Measurements from ENCODE around the gene NLRP5.
A peak's percentile ranks its signal among the peaks of the same experiment; 100 is the strongest.
"Not testable (repeated sequence)": the region's sequence is repeated elsewhere in the genome, so short reads cannot be mapped to it uniquely, and the experiment has no call there.

Gene NLRP5

GRCh38 chr19:56099638-56100539, 113.3 kb downstream of the NLRP5 start:
- no peak for DNase-seq

GRCh38 chr19:56101095-56101494, 114.5 kb downstream of the NLRP5 start:
- DNase-seq = no peak

DNA sequence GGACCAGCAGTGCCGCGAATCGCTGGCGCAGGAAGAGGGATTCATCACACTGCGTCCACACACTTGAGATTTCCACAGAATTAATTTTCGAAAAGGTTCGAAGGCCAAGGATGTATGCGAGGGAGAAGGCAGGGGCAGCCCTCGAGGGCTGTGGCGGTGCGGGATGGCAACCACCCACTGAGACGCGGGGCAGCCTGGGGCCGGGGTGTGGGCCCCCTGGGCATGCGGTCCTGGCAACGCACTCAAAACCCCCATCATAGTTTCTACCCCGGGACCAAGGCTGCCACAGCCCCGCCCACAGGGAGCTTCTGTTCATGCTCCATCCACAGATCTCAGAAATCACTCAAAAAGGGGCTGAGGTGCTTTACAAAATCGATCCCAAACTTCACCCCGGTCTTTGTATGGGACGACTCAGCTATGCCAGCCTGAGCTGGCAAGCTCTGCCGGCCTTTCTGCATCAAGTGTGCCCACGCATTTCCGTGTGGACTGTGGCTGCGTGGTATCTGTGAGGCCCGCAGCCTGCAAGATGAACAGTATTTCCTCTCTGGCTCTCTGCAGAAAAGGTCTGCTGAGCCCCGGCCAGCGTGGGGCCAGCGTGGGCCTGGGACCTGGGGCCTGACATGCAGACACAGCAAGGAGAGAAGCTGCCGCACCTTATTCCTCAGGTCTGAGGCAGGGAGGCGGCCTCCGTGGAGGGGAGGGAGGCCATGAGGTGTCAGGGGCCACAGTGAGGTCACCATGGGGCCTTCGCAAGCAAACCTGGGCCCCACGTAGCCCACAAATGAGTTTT, 115.4 kb downstream of the NLRP5 start:
- DNase-seq = no peak

GRCh38 chr19:56103027-56103614, 116.5 kb downstream of the NLRP5 start:
- DNase-seq = no peak

GRCh38 chr19:56104423-56104822, 117.8 kb downstream of the NLRP5 start:
- DNase-seq = no peak

GRCh38 chr19:56105090-56105701, 118.6 kb downstream of the NLRP5 start:
- peak; percentile 37 for DNase-seq

GRCh38 chr19:56105831-56106396, 119.3 kb downstream of the NLRP5 start:
- DNase-seq = not testable (repeated sequence)

DNA sequence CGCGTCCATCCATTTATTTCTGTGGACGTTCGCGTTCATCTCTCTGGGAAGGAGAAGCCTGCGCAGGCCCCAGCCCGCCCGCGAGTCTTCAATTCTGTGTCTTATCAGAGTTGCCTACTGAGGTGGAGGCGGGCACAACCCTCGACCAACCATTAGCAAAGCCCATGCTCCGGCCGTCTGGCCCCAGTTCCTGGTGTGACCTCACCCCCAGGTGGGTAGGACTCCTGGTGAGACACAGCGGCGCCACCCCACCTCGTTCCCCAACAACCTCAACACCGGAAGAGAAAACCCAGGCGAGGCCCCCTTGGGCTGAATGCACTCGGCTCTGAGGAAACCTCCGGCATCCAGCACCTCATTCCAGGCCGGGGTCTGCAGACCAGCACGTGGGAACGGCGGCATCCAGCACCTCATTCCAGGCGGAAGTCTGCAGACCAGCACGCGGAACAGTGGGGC, 119.8 kb downstream of the NLRP5 start:
- DNase-seq = no peak

DNA sequence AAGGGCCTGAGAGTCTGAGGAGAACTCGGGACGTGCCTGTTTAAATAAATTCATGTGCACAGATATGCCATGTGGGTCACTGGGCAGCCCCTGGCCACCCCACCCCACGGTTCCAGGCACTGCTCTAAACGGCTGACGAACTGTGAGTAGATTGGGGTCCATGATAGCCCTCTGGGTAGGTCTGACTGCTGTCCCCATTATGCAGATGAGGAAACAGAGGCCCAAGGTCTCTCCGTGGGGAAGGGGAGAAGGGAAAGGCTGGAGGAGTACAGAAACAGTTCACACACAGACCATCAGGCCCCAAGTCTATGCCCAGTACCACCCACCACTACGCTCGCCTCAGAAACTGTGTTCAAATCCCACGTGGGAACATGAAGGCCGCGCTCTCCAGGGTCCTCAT, 120.4 kb downstream of the NLRP5 start:
- DNase-seq = no peak

GRCh38 chr19:56107626-56108351, 121.2 kb downstream of the NLRP5 start:
- DNase-seq = no peak

GRCh38 chr19:56108447-56109195, 122.0 kb downstream of the NLRP5 start:
- peak; percentile 23 for DNase-seq

GRCh38 chr19:56109226-56109625, 122.7 kb downstream of the NLRP5 start:
- DNase-seq = peak; percentile 38

DNA sequence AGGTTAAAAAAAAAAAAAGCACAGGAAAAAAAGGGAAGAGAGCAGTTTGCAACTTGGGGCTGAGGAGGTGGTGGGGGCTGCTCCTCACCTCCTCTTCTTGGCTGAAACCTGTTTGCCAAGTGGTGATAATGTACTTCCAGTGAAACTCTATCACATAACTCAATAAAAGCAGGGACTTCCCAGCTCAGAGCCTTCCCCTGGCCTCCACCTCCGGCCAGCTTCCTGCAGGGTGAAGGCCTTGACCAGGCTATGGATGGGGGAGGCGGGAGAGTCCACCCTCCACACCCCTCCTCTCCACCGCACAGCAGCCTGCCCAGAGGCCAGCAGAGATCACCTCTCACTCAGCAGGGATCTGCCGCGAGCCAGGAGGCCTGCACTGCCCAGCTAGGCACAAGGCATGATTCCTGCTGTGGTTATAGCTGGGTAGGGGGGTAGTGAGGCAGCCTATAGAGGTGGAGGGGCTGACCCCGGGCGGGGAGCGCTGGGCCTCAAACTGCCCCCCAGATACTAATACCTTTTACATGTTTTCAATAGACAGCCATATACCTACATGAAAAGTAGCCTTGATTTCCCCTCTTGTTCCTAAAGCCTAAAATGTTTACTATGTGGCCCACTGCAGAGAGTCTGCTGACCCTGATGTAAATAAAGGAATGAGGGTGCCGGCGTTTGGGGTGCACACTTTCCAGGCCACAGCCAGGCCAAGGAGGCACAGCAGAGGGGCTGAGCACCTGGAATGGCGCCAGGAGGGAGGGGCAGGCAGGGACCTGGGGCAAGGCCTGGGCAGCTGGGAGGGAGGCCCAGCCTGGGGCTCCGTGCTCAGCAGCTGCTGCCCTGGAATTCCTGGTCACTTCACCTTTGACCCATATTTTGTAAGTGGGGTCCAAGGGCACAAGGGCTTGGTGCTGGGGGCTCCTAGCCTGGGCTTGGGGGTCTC, 124.2 kb downstream of the NLRP5 start:
- no peak for DNase-seq

Measured in fibroblast of skin of back (primary cell).